HS-27A (cell line): Measurements from ENCODE around the gene TSPAN7.

Source experiments
- DNase-seq: peaks from one replicate; pipeline ENCODE4 v3.0.0-alpha.2; 2012; ENCODE audit warnings: low read depth, missing footprints

TSPAN7 gene, protein sequence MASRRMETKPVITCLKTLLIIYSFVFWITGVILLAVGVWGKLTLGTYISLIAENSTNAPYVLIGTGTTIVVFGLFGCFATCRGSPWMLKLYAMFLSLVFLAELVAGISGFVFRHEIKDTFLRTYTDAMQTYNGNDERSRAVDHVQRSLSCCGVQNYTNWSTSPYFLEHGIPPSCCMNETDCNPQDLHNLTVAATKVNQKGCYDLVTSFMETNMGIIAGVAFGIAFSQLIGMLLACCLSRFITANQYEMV

DNA sequence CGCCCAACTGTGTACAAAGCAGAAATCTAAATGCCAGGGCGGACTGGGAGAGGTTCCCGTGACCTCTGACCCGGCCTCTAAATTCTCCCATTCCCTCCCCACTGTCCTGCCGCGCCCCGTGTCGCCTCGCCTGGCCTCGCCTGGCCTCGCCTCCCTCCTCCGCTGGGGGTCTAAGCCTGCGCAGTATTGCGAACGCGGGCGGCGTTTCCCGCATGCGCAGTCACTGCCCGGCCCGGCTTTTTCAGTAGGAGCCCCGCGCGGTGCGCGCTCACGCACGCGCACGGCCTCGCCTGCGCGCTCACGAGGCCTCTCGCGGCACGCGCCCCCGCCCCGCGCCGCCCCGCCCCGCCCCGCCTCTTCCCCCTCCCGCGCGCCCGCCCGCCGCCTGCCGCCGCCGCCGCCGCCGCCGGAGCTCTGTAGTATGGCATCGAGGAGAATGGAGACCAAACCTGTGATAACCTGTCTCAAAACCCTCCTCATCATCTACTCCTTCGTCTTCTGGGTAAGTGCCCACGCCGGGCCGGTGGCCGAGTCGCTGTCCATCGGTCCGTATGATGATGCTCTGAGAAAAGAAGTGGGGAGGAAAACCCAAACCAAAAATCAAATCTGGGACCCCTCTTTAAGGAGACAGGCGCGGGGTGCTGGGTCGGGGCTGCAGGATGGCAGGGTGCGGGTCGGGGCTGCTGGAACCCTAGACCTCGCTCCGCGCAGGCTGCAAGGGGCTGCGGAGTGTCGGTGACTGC, at the start of gene TSPAN7:
Gene TSPAN7 (plus strand): TSS at position 417 of the 743 bp plus-strand sequence. CDS start 5 bp downstream, at position 422.
- DNase-seq: peak; percentile 5

DNA sequence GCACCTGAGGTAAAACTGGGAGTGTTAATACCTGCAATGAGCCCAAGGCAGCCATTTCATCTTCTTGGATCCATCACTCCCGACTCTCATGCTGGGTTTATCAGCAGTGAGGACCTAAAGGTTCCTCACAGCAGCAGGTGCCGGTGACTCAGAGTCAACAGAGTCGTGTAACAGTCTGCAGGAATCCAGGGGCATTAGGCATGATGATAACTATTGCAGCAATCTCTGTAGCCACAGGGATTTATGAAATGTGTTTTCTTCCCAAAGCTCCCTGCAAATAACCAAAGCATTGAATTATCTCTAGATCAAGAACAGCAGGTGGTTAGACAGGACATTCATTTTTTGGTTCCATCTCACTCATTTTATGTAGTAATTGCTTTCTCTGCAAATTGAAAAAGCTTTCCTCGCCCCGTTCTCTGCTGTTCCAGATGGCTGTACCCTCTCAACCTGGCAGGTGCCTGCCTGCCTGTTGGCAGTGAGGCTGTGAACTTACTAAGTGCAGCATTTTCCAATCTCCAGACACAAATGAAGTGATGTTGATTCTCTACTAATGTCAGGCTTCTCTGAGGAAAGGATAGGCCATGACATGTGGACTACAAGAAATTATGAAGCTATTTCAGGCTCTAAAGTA, 48.1 kb upstream of the TSPAN7 start:
- no peak for DNase-seq

DNA sequence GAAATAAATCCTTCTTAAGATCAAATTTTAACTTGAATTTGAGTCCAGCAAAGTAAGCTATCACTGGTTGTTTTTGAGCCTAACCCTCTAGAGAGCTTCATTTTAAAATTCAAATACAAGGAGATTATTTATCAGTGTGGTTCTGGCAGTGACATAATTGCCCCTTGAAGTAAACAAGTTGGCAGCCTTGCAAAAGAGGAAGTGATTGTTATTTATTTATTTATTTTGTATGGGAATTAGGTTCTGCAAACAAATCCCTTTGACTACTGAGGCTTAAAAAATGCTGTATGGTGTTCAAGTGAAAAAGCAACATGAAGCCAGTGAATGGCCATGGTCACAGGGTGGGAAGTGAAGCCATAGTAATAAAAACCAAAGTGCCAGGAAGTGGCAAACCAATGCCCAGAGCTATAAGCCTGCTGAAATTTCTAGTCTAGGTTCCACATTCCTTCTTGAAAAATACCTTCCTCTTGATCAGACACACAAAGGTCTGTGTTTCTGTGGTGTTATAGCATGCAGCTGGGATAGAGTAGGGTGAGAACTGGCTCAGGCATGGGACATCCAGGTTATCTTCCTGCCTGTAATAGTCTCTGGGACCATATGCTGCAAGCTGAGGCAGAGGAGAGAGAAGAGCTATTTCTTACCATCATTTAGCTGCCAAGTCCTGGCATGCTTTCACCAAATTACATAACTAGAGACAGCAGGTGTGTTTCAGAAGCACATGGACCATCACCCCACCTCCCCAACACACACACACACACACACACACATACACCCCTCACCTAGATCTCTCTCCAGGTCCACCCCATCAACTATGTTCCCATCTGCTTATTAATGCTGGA, 47.1 kb upstream of the TSPAN7 start:
- no peak for DNase-seq

DNA sequence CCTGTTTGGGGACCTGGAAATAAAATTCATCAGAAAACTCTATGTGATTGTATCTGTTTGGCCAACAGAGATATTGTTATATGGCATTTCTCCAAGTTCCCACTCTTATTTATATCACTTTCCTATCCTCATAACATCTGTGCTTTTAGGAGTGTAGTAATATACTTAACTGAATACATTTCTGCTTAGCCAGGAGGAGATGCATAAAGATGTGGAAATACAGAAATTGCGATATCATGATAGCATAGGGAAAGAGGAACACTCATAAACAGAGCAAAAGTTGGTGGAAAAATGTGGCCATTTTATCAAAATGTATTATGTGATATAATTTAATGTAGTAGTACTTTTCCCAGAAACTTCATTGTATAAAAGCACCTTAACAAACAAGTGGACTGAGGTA, 46.1 kb upstream of the TSPAN7 start:
- DNase-seq: no peak

DNA sequence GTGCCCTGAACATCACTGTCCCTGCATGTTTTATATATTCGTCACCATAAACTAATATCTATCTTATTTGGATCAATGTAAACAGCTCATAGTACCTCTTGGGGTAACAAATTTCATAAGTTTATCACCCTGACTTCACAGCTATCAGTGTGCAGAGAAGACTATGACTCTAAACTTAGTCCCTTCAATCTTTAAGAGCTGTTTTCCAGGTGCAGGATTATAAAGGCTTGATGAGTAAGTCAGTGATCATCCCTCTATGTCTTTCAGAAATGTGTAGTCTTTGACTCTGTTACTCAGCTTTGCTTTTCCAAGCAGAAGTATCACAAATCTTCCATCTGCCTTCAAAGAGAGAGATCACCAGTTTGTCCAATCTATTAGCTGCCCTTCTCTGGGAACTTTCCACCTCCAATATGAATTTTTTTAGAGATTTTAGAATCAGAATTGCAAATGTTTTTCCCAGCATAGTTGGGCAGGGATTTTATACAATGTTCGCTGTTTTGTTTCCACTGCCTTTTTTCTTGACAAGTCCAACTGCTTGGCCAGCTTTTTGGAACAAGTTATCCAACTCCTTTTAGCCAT, 45.1 kb upstream of the TSPAN7 start:
- no peak for DNase-seq

DNA sequence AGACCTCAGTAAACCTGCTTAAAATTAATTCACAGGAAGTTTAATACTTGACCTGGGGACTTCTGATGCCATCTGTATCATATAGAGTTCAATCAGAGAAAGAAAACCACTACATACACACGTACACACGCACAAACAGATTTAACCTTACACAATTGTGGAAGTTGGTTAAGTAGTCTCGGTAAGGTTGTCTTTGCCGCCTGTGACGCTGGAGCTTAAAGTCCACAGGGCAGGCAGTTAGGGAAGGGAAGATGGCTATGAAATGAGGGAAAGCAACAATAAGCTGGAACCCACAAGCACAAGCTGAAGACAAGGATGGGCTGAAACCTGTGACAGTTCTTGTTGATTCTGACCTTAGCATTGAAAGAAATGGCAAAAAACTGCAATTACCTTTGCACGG, 41.7 kb upstream of the TSPAN7 start:
- no peak for DNase-seq

DNA sequence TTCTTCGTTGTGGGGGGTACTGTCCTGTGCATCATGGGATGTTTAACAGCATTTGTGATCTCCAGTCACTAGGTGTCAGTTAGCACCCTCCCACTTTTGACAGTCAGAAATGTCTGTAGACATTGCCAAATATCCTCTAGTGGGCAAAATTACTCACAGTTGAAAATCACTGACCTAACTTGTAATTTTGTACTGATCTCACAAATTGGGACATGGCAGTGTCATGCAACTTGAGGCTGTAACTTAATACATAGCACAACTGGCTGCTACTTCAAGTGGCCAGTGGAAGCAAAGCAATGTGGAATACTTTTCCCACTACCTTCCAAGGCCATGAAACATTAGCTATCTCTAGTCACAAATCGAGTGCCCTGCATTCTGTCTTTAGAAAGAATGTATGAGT, 23.2 kb upstream of the TSPAN7 start:
- no peak for DNase-seq

DNA sequence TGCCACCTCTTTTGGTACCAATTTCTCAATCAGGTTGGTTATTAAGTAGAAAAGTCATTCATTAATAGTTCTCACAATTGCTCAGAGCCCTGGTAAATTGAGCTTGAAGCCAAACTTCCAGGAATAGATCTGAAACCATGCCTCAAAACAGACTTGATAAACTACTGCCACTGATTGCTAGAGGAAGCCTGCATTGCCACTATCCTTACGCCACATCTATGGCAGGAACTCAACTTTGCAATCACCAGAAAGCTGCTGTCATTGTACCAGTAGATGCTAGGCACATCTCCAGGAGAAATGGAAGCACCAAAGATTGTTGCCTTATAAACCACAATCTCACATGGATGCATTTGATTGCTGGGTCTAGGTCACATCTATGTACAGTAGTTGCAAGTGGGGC, 21.6 kb upstream of the TSPAN7 start:
- DNase-seq: no peak

DNA sequence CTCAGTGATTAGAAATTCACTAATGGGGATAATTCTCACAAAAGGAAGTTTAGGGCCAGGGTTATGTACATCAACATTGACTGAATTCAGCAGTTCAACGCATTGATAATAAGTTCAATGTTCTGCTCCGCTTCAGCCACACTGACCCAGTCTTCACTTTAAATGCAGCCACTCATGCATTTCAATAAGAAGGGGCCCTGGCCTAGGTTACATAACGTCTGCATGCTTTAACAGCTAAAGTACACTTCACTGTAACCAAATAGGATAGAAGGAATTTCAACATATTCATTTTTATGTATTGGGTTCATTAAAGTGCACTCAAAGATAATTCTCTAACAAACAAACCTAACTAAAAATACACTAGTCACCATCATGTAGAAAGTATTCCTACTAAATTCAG, 12.8 kb upstream of the TSPAN7 start:
- no peak for DNase-seq

DNA sequence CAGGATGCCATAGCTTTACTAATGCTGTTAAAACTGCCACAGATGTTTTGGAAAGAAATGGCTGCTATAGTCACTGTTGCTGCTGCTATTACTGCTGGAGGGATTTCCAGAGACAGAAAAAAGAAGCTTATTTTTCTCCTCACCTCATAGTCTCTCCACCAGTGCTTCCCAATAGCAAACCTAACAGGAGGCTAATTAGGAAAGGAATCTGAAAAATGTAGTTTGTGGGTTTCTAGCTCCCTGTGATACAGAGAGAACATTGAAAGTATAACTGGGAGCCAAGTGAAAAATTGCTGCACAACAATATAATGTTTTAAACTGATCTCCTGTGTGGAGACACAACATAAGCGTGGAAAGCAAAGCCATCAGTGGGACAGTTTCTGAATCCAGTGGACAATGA, 8.6 kb upstream of the TSPAN7 start:
- no peak for DNase-seq

DNA sequence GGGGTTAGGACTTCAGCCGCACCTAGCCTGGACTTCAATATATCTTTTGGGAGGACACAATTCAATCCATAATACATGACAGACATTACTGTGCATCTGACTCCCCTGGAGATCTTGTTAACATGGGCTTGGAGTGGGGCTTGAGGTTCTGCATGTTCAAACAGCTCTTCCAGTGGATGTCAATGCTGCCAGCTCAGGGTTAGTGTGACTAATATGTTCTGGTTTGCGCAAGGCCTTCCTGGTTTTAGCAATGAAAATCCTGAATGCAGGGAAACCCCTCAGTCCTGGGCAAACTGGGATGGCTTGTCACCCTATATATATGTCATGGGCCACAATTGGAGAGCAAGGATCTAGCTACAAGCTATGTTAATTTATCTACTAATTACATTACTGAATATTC, 2.7 kb upstream of the TSPAN7 start:
- DNase-seq: no peak

DNA sequence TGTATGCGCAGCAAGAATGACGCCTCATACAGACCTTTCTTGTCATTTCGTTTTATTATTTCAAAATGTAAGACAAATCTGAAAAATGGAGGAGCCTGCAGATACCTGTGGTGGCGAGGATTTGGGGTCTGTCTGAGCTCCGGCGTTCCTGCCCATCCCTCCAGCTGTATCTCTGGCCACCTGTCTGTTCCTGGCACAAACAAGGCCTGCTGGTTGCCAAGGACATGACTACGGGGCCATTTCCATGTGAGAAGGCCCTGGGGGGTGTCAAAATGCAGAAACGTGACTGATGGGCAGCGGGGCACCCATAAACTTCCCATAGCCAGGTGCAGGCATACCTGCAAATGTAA, 591 bp upstream of the TSPAN7 start:
- DNase-seq: no peak

DNA sequence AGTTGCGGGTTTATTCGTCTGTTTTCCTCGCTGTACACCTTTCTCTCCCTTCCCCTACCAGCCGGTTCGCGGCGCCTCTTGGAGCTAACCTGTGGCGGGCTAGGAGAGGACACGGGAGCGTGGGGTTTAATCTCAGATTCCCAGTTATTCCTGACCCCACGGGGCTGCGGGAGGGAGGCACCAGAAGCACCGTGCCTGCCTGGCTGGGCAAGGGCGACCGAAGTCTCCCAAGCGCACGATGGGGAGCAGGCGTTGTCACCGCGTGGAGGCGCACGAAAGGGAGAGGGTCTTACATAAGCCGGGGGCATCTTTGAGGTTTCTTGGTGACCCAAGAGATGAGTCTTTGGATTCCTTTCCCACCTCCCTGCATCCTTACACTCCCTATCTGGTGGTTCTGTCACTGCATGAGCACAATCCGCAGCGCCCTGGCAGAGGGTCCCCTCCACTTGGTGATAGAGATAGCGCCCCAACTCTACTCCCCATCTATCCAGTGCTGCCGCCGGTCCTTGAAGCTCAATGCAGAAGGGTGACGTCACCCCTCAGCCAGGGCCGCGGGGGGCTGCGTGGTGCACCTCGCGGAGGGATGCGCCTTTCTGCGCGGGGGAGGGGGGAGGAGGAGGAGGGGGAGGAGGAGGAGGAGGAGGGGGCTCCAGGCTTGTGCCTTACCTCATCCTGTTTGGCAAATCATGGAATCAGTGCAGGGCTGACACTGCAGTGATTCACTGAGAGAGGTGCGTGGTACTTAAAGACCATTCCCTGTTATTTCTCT, 793 bp downstream of the TSPAN7 start:
- DNase-seq: no peak

DNA sequence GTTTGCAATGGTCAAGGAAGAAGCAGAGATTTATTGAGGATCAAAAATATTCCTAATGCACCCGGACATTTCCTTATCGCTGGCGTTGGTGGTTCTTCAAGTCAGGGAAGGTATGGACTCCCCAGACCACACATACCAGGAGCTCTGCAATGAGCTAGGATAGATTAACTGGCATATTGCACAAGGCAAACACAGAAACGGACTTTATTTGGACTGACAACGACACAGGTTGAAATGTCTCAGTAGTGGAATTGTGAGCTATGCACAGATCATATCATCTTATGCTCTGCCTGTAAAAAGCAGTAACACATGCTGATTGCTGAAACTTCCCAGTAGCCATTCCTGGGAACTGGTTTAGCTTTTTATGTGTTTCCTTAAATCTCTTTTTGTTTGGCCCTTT, 1.7 kb downstream of the TSPAN7 start:
- DNase-seq: no peak

DNA sequence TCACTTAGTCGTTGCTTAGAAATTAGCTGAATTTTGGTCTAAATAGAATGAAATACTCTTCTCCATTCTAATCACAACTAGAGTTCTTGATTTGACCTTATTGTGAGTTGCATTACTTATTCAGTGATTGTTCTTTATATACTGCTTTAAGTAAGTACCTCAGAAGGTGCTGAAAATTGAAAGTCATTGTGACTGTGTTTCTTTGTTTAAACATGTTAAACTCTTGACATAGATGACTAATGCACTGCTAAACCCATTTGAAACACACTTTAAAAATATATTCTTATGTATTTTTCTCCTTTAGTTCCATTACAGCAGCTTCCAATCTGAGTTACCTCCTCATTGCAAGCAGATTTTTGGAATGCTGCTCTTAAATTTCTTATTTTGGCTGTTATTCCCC, 9.1 kb downstream of the TSPAN7 start:
- no peak for DNase-seq

DNA sequence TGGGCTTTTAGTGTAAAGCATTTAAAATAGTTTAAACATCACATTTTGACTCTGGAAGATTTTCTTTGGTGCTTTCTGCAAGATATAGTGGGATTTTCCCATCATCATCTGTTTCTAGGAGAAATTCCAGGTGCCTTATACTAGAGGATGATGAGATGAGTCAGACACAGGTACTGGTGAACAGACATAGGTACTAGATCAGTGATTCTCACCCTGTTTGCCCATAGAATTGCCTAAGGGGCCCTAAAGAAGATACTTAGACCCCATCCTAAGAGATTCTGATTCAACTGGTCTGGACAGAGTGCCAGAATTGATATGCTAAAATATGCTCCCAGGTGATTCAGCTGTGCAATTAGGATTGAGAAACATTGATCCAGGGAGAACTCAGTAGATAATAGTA, 9.7 kb downstream of the TSPAN7 start:
- no peak for DNase-seq

DNA sequence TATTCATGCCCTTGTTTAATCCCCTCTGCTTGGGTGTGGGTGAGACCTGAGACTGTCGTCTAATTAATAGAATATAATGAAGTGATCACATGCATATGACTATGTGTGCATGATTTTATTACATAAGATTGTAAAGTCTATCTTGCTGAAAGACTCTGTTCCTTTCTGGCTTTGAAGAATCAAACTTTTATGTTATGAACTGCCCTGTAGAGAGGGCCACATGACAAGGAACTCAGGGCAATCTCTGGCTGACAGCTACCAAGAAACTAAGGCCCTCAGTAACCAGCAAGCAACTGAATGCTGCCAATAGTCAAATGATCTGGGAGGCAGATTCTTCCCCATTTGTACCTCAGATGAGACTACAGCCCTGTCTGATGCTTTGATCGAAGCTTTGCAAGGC, 13.5 kb downstream of the TSPAN7 start:
- no peak for DNase-seq

DNA sequence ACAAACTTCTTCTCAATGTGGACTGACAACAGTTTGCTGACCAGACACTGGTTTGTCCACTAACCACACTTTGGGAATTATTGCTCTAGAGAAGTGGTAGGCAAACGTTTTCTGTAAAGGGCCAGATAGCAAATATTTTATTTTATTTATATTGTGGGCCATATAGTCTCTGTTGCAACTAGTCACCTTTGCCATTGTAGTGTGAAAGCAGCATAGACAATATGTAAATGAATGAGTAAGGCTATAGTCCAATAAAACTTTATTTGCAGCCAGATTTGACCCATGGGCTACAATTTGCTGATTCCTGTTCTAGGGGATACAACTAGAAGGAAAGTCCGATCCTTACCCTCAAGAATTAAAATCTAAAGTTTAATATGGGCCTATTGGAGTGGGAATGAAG, 14.5 kb downstream of the TSPAN7 start:
- DNase-seq: no peak

DNA sequence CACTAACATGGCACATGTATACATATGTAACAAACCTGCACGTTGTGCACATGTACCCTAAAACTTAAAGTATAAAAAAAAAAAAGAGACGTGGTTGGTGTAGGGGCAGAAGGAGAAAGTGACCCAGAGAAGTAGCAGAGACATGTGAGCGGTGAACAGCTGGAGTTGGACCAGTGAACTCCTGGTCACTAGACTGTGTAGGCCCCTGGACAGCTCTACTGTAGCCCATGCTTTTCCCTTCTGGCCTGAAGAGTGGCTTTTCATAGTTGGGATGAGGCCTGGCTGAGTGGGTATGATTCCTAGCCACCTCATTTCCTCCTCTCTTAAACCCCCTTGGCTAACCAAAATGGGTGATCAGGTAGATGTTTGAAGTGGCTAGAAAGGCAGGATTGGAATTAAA, 16.4 kb downstream of the TSPAN7 start:
- DNase-seq: no peak

DNA sequence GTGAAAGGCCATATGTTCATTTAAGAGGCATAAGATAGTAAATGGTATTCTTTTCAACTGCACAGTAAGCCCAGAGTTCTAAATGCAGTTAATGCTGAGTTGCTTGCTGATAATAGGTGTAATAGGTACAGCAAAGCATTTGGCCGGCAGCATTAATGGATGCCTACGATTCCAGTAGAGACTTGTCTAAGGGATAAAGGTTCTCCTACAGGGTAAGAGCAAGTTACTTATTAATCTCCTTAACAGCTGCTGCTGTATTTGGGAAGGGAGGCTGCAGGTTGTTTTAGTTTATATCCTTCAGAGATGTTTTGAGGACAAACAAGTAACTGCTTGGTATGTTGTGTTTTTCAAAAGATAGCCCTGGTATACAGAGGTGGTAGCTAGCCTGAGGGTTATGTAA, 16.8 kb downstream of the TSPAN7 start:
- no peak for DNase-seq

DNA sequence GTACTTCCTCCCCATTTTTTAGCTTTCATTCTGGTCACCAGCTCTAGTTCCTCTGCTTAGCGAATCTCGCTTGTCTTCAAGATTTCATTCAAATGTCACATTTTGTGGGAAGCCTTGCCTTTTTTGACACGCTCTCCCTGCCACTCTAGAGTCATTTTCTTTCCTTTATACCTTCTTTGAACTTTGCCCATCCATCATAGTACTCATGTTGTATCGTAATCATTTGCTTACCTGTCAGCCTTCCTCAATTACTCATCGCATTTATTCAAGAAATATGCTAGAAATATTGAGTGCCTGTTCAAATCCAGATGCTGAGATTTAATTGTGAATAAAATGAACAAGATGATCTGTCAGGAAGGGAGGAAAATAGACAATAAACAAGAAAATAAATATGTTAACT, 21.8 kb downstream of the TSPAN7 start:
- DNase-seq: no peak

DNA sequence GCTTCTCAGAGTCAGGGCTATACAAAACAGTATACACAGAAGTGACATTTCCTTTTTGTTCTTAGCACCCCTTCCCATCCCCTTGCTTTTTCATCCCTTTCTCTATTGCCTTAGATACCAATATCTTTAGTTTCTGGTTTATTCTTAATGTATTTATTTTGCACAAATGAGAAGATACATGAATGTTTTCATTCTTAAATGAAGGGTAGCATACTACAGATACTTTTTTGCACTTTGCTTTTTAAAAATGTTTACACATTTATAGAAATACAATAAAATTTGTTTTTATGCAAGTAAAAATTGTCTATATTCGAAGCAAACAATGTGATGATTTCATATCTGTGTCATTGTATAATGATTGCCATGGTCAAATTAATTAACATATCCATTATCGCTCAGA, 33.1 kb downstream of the TSPAN7 start:
- DNase-seq: no peak
